Skeletal muscle satellite cell (primary cell): Measurements from ENCODE around the gene PDCL2.
A peak's percentile ranks its signal among the peaks of the same experiment; 100 is the strongest.

ENCODE experiments used
- H3K27me3 ChIP-seq: 2 replicates; pipeline ENCODE4 v1.7.0; 2013; ENCODE audit warnings: low read length; ENCODE audit not compliant: control insufficient read depth, insufficient read depth
- H3K36me3 ChIP-seq: 2 replicates; pipeline ENCODE4 v1.7.0; 2013; ENCODE audit warnings: mild to moderate bottlenecking, control low read depth, low read length; ENCODE audit not compliant: insufficient read depth
- H3K4me1 ChIP-seq: 2 replicates; pipeline ENCODE4 v1.7.0; 2013; ENCODE audit warnings: low read length; ENCODE audit not compliant: control insufficient read depth, insufficient read depth
- H3K4me2 ChIP-seq: 2 replicates; pipeline ENCODE4 v1.7.0; 2013; ENCODE audit warnings: mild to moderate bottlenecking, low read length
- H3K4me3 ChIP-seq: 2 replicates; pipeline ENCODE4 v1.7.0; 2013; ENCODE audit warnings: low read length
- H3K9ac ChIP-seq: 2 replicates; pipeline ENCODE4 v1.7.0; 2013; ENCODE audit warnings: mild to moderate bottlenecking, low read depth, low read length, moderate library complexity
- H3K9me3 ChIP-seq: replicated peaks from 2 replicates; pipeline ENCODE4 v1.7.0; 2013; ENCODE audit warnings: mild to moderate bottlenecking, control low read depth, low read length

The PDCL2 gene

GRCh38 chr4:55530167-55530566, 61.9 kb downstream of the PDCL2 start:
- Histone ChIP-seq H3K36me3 (no peaks in the 10 kb centered on the region), H3K4me1 (peaks cover 3% of the 10 kb centered on the region), H3K9ac (no peak overlapping the region), H3K27me3 (no peaks in the 10 kb centered on the region), H3K4me3 (no peak overlapping the region), H3K9me3 (no peaks in the 10 kb centered on the region), H3K4me2 (no peak overlapping the region)

- Histone ChIP-seq H3K4me2 (no peak overlapping the region), H3K9ac (no peak overlapping the region), H3K4me3 (no peak overlapping the region), H3K9me3 (no peaks in the 10 kb centered on the region), H3K4me1 (peaks cover 15% of the 10 kb centered on the region), H3K36me3 (no peaks in the 10 kb centered on the region), H3K27me3 (no peaks in the 10 kb centered on the region)
These were observed 63.6 kb downstream of the PDCL2 start for GRCh38 chr4:55528491-55528890.

GRCh38 chr4:55524844-55525571, 67.0 kb downstream of the PDCL2 start:
- Histone ChIP-seq H3K36me3 (no peaks in the 10 kb centered on the region), H3K4me2 (peak overlapping the region; percentile 9), H3K27me3 (no peaks in the 10 kb centered on the region), H3K4me3 (no peak overlapping the region), H3K9me3 (no peaks in the 10 kb centered on the region), H3K9ac (no peak overlapping the region), H3K4me1 (peaks cover 15% of the 10 kb centered on the region)

GRCh38 chr4:55518442-55518841, 73.6 kb downstream of the PDCL2 start:
- Histone ChIP-seq H3K4me3 (no peak overlapping the region), H3K9ac (no peak overlapping the region), H3K27me3 (no peaks in the 10 kb centered on the region), H3K9me3 (no peaks in the 10 kb centered on the region), H3K4me2 (no peak overlapping the region), H3K4me1 (peaks cover 2% of the 10 kb centered on the region), H3K36me3 (no peaks in the 10 kb centered on the region)

- Histone ChIP-seq H3K9me3 (no peaks in the 10 kb centered on the region), H3K4me2 (no peak overlapping the region), H3K4me1 (peaks cover 9% of the 10 kb centered on the region), H3K36me3 (no peaks in the 10 kb centered on the region), H3K4me3 (no peak overlapping the region), H3K27me3 (no peaks in the 10 kb centered on the region), H3K9ac (no peak overlapping the region)
These were observed 74.4 kb downstream of the PDCL2 start for GRCh38 chr4:55517526-55518229.

GRCh38 chr4:55512922-55513571, 79.0 kb downstream of the PDCL2 start:
- H3K9me3 ChIP-seq = no peaks in the 10 kb centered on the region
- no peaks in the 10 kb centered on the region for H3K36me3 ChIP-seq
- peaks cover 20% of the 10 kb centered on the region for H3K4me1 ChIP-seq
- no peak overlapping the region for H3K4me3 ChIP-seq
- no peaks in the 10 kb centered on the region for H3K27me3 ChIP-seq
- no peak overlapping the region for H3K9ac ChIP-seq
- no peak overlapping the region for H3K4me2 ChIP-seq

GRCh38 chr4:55512077-55512476, 80.0 kb downstream of the PDCL2 start:
- Histone ChIP-seq H3K9me3 (no peaks in the 10 kb centered on the region), H3K27me3 (no peaks in the 10 kb centered on the region), H3K9ac (no peak overlapping the region), H3K4me3 (no peak overlapping the region), H3K4me2 (no peak overlapping the region), H3K36me3 (no peaks in the 10 kb centered on the region), H3K4me1 (peaks cover 20% of the 10 kb centered on the region)

- Histone ChIP-seq H3K4me2 (no peak overlapping the region), H3K4me1 (peaks cover 20% of the 10 kb centered on the region), H3K36me3 (peaks cover 4% of the 10 kb centered on the region), H3K4me3 (no peak overlapping the region), H3K9ac (no peak overlapping the region), H3K9me3 (no peaks in the 10 kb centered on the region), H3K27me3 (no peaks in the 10 kb centered on the region)
These were observed 81.4 kb downstream of the PDCL2 start for GRCh38 chr4:55510685-55511084.

- H3K4me1 ChIP-seq = peaks cover 20% of the 10 kb centered on the region
These were observed 82.8 kb downstream of the PDCL2 start for GRCh38 chr4:55509266-55509665.

GRCh38 chr4:55507612-55508011, 84.4 kb downstream of the PDCL2 start:
- peaks cover 20% of the 10 kb centered on the region for H3K4me1 ChIP-seq
- H3K27me3 ChIP-seq = no peaks in the 10 kb centered on the region
- no peak overlapping the region for H3K9ac ChIP-seq
- no peak overlapping the region for H3K4me3 ChIP-seq
- peaks cover 5% of the 10 kb centered on the region for H3K36me3 ChIP-seq
- H3K4me2 ChIP-seq = no peak overlapping the region
- H3K9me3 ChIP-seq = no peaks in the 10 kb centered on the region

More at GRCh38 chr4:55509266-55509665, 82.8 kb downstream of the PDCL2 start:
- no peaks in the 10 kb centered on the region for H3K27me3 ChIP-seq
- H3K36me3 ChIP-seq = peaks cover 5% of the 10 kb centered on the region
- no peak overlapping the region for H3K4me3 ChIP-seq
- H3K9me3 ChIP-seq = no peaks in the 10 kb centered on the region
- H3K9ac ChIP-seq = no peak overlapping the region
- no peak overlapping the region for H3K4me2 ChIP-seq
